Measurements from ENCODE around the gene AKR1D1. TPM values are rescaled to one million over a fixed set of nuclear protein-coding genes. Genes with fewer than 3 reads are reported as not detected.

AKR1D1 gene
- total RNA-seq, 1 donor from 2014 or later: not detected

GRCh38 chr7:138154661-138155060, 78.4 kb downstream of the AKR1D1 start:
- Histone ChIP-seq H3K27me3 (no peaks in the 10 kb centered on the region), H3K4me1 (no peaks in the 10 kb centered on the region), H3K9me3 (no peaks in the 10 kb centered on the region), H3K4me3 (no peak overlapping the region), H3K36me3 (no peaks in the 10 kb centered on the region), H3K27ac (no peak overlapping the region)
- intact Hi-C loops (cut with DNase I): no loop called here
- TF ChIP-seq CTCF (IDR thresholded peaks at IDR 0.05): no peak
- no peak for DNase-seq (ENCODE audit: low spot score in 2 of 2)

- Histone ChIP-seq H3K27ac (no peak overlapping the region), H3K27me3 (no peaks in the 10 kb centered on the region), H3K4me1 (no peaks in the 10 kb centered on the region), H3K36me3 (no peaks in the 10 kb centered on the region), H3K9me3 (no peaks in the 10 kb centered on the region), H3K4me3 (no peak overlapping the region)
- intact Hi-C loops (cut with DNase I): no loop called here
- TF ChIP-seq CTCF (IDR thresholded peaks at IDR 0.05): no peak
- DNase-seq (ENCODE audit: low spot score in 2 of 2): no peak
Measured at GRCh38 chr7:138157702-138158101, 81.4 kb downstream of the AKR1D1 start.

GRCh38 chr7:138158739-138159528, 82.7 kb downstream of the AKR1D1 start:
- intact Hi-C loops (cut with DNase I): no loop called here
- H3K27me3 ChIP-seq: no peaks in the 10 kb centered on the region
- H3K4me3 ChIP-seq: no peak overlapping the region
- H3K4me1 ChIP-seq: no peaks in the 10 kb centered on the region
- no peaks in the 10 kb centered on the region for H3K9me3 ChIP-seq
- no peak for DNase-seq (ENCODE audit: low spot score in 2 of 2)
- no peak overlapping the region for H3K27ac ChIP-seq
- no peak for TF ChIP-seq CTCF (IDR thresholded peaks at IDR 0.05)
- no peaks in the 10 kb centered on the region for H3K36me3 ChIP-seq

GRCh38 chr7:138161600-138162081, 85.4 kb downstream of the AKR1D1 start:
- DNase-seq (ENCODE audit: low spot score in 2 of 2): peak in 1 of 2 donors; percentile 65
- H3K9me3 ChIP-seq: peaks cover 6 to 17% of the 10 kb centered on the region in 2 donors
- H3K4me1 ChIP-seq: no peaks in the 10 kb centered on the region
- no peaks in the 10 kb centered on the region for H3K36me3 ChIP-seq
- TF ChIP-seq CTCF (IDR thresholded peaks at IDR 0.05): peak in 1 of 3 experiments; percentile 22
- no peak overlapping the region for H3K27ac ChIP-seq
- H3K4me3 ChIP-seq: no peak overlapping the region
- no peaks in the 10 kb centered on the region for H3K27me3 ChIP-seq
- intact Hi-C loops (cut with DNase I): loop anchor here (10.0 kb wide), 1 partner anchor 357 kb away; no protein-coding TSS in a partner anchor

GRCh38 chr7:138162236-138162635, 86.0 kb downstream of the AKR1D1 start:
- no peaks in the 10 kb centered on the region for H3K27me3 ChIP-seq
- intact Hi-C loops (cut with DNase I): loop anchor here (10.0 kb wide), 1 partner anchor 357 kb away; no protein-coding TSS in a partner anchor

More at GRCh38 chr7:138162236-138162635, 86.0 kb downstream of the AKR1D1 start:
- TF ChIP-seq CTCF (IDR thresholded peaks at IDR 0.05): no peak
- Histone ChIP-seq H3K4me1 (no peaks in the 10 kb centered on the region), H3K4me3 (no peak overlapping the region), H3K9me3 (peaks cover 6 to 17% of the 10 kb centered on the region in 2 donors), H3K27ac (no peak overlapping the region), H3K36me3 (no peaks in the 10 kb centered on the region)
- no peak for DNase-seq (ENCODE audit: low spot score in 2 of 2)

All from ascending aorta (tissue), 2 donors.